Superior temporal gyrus (tissue), 1 donor: ENCODE data around the gene EIF4H.
"Not testable (repeated sequence)": the region's sequence is repeated elsewhere in the genome, so short reads cannot be mapped to it uniquely, and the experiment has no call there.

Experiments used
- DNase-seq: peaks from one replicate; pipeline ENCODE4 v3.0.0-alpha.2; 2016; ENCODE audit errors: extremely low spot score

EIF4H gene

DNA sequence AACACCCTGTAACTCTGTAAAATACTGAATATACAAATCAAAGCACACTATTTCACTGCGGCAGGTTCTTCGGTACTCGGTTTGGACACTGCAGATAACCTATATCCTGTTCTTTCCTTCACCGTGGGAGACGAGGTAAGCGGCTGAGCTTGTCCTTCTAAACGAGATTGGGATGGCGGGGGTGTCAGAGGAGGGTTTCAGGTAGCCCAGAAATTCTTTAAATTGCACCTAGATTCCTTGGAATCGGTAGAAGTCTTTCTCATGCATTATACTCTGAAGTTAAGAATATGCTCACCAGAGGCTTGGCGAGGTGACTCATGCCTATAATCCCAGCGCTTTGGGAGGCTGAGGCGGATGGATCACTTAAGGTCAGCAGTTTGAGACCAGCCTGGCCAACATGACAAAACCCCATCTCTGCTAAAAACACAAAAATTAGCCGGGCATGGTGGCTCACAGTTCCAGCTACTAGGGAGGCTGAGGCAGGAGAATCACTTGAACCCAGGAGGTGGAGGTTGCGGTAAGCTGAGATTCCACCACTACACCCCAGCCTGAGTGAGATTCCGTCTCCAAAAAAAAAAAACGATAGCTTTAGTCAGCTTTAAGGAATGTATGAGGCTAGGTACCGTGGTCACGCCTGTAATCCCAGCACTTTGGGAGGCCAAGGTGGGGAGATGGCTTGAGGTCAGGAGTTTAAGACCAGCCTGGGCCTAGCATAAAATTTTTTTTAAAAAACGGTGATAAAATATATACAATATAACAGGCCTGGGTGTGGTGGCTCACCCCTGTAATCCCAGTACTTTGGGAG, 25.6 kb downstream of the EIF4H start:
- no peak for DNase-seq

GRCh38 chr7:74202841-74203556, 28.8 kb downstream of the EIF4H start:
- DNase-seq = no peak

- no peak for DNase-seq
Measured at GRCh38 chr7:74203956-74204618, 29.9 kb downstream of the EIF4H start.

- DNase-seq = not testable (repeated sequence)
Measured at GRCh38 chr7:74206052-74206451, 31.9 kb downstream of the EIF4H start.

- peak; percentile 91 for DNase-seq
Measured at GRCh38 chr7:74206589-74207120, 32.5 kb downstream of the EIF4H start.

GRCh38 chr7:74207586-74207985, 33.4 kb downstream of the EIF4H start:
- DNase-seq = no peak

DNA sequence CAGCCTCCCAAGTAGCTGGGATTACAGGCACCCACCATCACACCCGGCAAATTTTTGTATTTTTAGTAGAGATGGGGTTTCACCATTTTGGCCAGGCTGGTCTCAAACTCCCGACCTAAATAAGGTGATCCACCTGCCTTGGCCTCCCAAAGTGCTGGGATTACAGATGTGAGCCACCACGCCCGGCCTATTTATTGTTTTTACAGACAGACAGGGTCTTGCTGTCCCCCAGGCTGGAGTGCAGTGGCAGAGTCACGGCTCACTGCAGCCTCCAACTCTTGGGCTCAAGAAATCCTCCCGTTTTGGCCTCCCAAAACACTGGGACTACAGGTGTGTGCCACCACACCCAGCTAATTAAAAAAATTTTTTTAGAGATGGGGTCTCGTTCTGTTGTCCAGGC, 34.1 kb downstream of the EIF4H start:
- not testable (repeated sequence) for DNase-seq

- DNase-seq = no peak
Measured at GRCh38 chr7:74212661-74213060, 38.5 kb downstream of the EIF4H start.

DNA sequence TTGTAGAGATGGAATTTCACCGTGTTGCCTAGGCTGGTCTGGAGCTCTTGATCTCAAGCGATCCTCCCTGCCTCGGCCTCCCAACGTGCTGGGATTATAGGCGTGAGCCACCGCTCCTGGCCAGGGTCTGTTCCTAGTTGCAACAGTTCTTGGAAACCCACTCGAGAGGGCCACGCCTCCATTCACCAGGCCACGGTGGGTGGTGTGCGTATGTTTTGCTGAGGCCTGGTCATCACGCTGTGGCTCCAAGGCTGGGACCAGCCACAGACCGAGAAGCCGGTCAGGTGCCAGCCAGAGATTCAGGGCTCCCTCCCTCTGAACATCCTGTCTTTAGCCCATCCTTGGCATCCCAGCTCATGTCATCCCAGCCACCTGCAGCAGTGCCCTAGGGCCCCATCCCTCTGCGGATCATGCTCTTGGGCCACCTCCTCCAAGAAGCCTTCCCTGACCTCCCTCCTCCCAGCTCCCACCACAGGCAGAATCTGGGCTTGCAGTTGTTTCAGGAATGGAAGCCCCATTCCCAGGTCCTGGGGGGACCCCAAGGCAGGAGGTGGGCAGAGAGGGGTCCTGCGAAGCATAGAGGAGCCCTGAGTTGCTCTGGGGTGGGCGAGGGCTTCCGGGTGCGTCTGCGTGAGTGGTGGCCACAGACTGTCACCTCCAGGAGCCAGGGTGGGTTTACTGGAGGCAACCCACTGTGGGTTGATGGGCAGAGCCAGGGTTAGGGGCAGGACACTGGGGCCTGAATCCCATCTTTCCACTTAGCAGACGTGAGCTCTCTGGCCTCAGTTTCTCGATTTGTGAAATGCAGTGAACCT, 40.9 kb downstream of the EIF4H start:
- no peak for DNase-seq

DNA sequence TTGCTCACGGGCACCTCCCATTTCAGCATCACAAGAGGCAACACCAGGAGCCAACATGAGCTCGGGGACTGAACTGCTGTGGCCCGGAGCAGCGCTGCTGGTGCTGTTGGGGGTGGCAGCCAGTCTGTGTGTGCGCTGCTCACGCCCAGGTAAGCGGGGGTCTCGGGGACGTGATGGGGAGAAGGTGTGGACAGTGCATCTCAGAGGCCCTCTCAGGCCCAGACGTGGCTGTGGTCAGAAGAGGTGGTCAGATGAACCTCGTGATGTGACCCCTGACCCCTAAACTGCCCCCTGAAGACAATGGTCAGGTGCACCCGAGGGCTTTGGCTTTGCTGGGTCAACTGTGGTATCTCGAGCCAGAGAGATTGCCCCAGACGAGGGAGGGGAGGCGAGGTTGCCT, 41.8 kb downstream of the EIF4H start:
- no peak for DNase-seq

DNA sequence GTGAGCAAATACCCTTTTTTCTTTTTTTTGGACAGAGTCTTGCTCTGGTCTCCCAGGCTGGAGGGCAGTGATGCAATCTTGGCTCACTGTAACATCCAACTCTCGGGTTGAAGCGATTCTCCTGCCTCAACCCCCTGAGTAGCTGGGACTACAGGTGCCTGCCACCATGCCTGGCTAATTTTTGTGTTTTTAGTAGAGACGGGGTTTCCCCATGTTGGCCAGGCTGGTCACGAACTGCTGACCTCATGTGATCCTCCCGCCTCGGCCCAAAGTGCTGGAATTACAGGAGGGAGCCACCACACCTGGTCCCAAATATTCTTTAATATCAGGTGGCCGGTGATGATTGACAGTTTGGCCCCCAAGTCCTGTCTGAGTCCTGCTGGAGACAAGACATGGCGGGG, 42.2 kb downstream of the EIF4H start:
- no peak for DNase-seq

- DNase-seq = peak; percentile 16
Measured at GRCh38 chr7:74217455-74218342, 43.5 kb downstream of the EIF4H start.

DNA sequence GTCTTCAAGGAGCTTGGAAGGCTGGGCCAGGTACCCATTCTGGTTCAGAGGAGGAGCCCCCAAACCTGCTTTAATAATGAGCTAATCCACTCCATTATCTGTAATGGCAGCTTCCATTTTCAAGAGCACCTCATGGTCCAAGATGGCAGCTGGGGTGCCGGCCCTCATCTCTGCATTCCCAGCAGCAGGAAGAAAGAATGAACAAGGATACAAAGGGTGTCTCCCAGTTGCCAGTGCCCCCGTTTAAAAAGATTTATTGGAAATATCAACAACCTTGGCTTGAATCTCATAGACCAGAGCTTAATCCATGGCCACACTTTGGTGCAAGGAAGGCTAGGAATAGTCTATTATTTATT, 44.2 kb downstream of the EIF4H start:
- DNase-seq = no peak

- no peak for DNase-seq
Measured at GRCh38 chr7:74219416-74219815, 45.3 kb downstream of the EIF4H start.

DNA sequence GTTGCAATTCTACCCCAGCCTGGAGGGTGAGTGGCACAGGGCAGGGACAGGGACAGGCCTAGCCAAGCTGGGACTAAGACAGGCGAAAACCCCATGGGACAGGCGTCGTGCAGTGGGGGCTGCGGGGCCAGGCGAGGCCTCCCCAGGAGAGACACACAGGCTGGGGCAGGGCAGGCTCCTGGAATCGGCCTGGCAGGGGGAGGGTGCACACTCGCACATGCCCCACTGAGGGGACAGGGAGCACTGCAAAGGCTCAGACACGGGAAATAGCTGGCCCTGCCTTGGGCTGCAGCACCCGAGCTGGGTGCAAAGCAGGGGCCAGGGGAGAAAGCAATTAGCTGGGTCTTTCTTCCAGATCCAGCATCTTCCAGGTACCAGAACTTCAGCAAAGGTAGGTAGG, 46.1 kb downstream of the EIF4H start:
- no peak for DNase-seq

- no peak for DNase-seq
Measured at GRCh38 chr7:74221713-74222112, 47.6 kb downstream of the EIF4H start.

DNA sequence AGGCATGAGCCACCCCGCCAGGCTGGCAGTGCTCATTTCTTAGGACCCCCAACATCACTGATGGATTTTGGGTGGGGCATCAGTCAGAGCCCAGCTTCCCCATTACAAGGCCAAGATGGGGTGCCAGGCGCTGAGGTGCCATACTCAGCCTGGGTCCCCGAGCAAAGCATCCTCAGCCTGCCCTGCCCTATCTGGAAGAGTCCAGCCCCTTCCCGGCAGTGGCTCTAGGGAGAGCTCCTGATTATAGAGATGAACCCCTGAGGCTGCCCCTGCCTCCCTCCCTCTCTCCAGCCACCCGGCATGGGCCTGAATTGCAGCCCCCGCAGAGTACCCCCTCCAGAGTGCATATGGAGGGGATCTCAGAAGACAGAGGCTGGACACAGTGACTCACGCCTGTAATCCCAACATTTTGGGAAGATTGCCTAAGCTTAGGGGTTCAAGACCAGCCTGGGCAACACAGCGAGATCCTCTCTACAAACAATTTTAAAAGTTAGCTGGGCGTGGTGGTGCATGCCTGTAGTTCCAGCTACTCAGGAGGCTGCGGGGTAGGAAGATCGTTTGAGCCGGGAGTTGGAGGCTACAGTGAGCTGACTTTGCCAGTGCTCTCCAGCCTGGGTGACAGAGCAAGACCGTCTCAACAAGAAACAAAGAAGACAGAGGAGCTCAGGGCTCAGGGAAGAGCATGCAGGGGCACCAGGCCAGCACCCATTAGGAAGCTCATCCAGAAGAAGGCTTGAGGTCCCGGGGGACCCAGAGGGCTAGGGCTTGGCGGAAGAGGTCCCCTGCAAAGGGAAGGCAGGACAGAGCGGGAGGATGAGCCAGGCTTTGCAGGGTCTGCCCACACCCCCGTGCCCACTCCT, 48.9 kb downstream of the EIF4H start:
- no peak for DNase-seq

DNA sequence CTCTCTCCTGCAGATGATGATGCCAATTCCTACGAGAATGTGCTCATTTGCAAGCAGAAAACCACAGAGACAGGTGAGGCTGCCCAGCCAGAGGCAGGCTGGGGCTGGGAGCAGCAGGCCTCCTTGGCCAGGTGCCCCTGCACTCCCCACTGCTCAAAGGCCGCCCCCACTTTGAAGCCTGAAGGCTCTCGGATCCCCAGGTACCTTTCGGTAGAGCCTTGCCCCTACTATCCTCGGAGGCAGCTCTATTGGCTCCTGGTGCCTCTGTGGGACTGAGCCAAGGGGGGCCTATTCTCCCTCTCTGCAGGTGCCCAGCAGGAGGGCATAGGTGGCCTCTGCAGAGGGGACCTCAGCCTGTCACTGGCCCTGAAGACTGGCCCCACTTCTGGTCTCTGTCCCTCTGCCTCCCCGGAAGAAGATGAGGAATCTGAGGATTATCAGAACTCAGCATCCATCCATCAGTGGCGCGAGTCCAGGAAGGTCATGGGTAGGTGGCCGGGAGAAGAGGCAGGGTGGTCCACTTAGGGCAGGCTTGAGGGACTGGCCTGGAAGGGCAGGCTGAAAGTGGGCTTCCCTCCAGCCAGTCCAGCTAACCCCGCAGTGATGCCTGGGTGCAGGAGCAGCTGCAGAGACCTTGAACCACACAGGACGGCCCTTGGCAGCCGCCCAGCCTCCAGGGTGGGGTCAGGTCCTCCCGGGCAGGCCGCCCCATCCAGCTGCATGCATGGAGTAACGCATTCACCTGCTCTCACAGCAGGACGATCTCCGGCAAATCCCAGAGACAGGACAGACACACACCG, 49.8 kb downstream of the EIF4H start:
- no peak for DNase-seq

GRCh38 chr7:74224511-74224832, 50.3 kb downstream of the EIF4H start:
- DNase-seq = no peak
